Fibroblast of lung (primary cell): ENCODE results near the gene VTA1. TPM values are rescaled to one million over a fixed set of nuclear protein-coding genes. Genes with fewer than 3 reads are reported as not detected.

Experiments
- DNase-seq, 2 donors: peaks; one replicate each; pipeline versions ENCODE4 v3.0.0 to v3.0.0-alpha.2; 2010; ENCODE audit warnings: low read depth in 2 of 2
- H2AFZ ChIP-seq: 2 replicates; pipeline ENCODE4 v1.5.1; 2012; ENCODE audit warnings: low read length, control low read depth, inconsistent platforms
- H3K27ac ChIP-seq: 2 replicates; pipeline ENCODE4 v1.5.1; 2011; ENCODE audit warnings: low read length, control low read depth; ENCODE audit not compliant: insufficient read depth
- H3K27me3 ChIP-seq: 2 replicates; pipeline ENCODE4 v1.5.1; 2011; ENCODE audit warnings: mild to moderate bottlenecking, low read length; ENCODE audit not compliant: control insufficient read depth, insufficient read depth
- H3K36me3 ChIP-seq: 2 replicates; pipeline ENCODE4 v1.5.1; 2011; ENCODE audit warnings: low read length; ENCODE audit not compliant: control insufficient read depth, insufficient read depth
- H3K4me1 ChIP-seq: 2 replicates; pipeline ENCODE4 v1.5.1; 2011; ENCODE audit warnings: low read length; ENCODE audit not compliant: control insufficient read depth, insufficient read depth; ENCODE audit errors: extremely low read depth
- H3K4me2 ChIP-seq: 2 replicates; pipeline ENCODE4 v1.5.1; 2011; ENCODE audit warnings: low read length, control low read depth; ENCODE audit not compliant: insufficient read depth; ENCODE audit errors: extremely low read depth
- H3K4me3 ChIP-seq, 4 experiments: fragments of 200-600 bp in 1 of 4; sonication (generic) in 1 of 4; replicated peaks in 1 of 4; 2 replicates each; pipeline ENCODE4 v1.5.1; 2011 to 2016; ENCODE audit warnings: low read length in 4 of 4, low read depth in 3 of 4, mild to moderate bottlenecking in 3 of 4, control low read depth in 2 of 4, inconsistent platforms in 1 of 4, mixed read lengths in 1 of 4; ENCODE audit not compliant: insufficient read depth in 1 of 4; ENCODE audit errors: control extremely low read depth in 1 of 4
- H3K79me2 ChIP-seq: 2 replicates; pipeline ENCODE4 v1.5.1; 2012; ENCODE audit warnings: mild to moderate bottlenecking, low read length, inconsistent platforms; ENCODE audit not compliant: control insufficient read depth, insufficient read depth
- H3K9ac ChIP-seq: 2 replicates; pipeline ENCODE4 v1.5.1; 2011; ENCODE audit warnings: mild to moderate bottlenecking, low read length, control low read depth; ENCODE audit not compliant: insufficient read depth
- H3K9me3 ChIP-seq: 2 replicates; pipeline ENCODE4 v1.5.1; 2012; ENCODE audit warnings: low read depth, low read length; ENCODE audit not compliant: control insufficient read depth, insufficient read depth
- H4K20me1 ChIP-seq: 2 replicates; pipeline ENCODE4 v1.5.1; 2011; ENCODE audit warnings: low read length; ENCODE audit not compliant: control insufficient read depth, insufficient read depth; ENCODE audit errors: extremely low read depth
- EZH2 ChIP-seq: IDR thresholded peaks from 2 replicates; pipeline ENCODE4 v1.5.1; 2012; ENCODE audit warnings: low read length, control low read depth, mild to moderate bottlenecking; ENCODE audit errors: missing control alignments
- polyA plus RNA-seq, 2 donors: library from polyadenylated mRNA; depleted of rRNA in 1 of 2; stranded (reverse) in 1 of 2; unstranded in 1 of 2; fragments of >200 nt; gene quantifications; 2 replicates each; pipeline ENCODE4 v1.2.1, GENCODE V29; 2011 to 2012; ENCODE audit warnings: missing spikeins in 1 of 2
- total RNA-seq: library from RNA; depleted of rRNA; stranded (reverse); fragments of >200 nt; gene quantifications from 2 replicates; pipeline ENCODE4 v1.2.1, GENCODE V29; 2014
- TF ChIP-seq, protein P1 (sequence below), 2 donors: IDR thresholded peaks in 1 of 2; conservative IDR thresholded peaks in 1 of 2; 1 replicate in 1 of 2; 2 replicates in 1 of 2; pipeline ENCODE4 v1.5.1; 2011 to 2012; ENCODE audit warnings: low read length in 2 of 2, control low read depth in 1 of 2, inconsistent platforms in 1 of 2, low read depth in 1 of 2, mild to moderate bottlenecking in 1 of 2

Gene VTA1
- total and polyA plus RNA-seq, 2 donors (not counting 1 experiment from before 2014, with no cell fraction given), result 26.3 to 99.3 TPM

- no peaks in the 10 kb centered on the region for H3K27me3 ChIP-seq
- no peaks in the 10 kb centered on the region for H4K20me1 ChIP-seq
- H3K36me3 ChIP-seq, result no peaks in the 10 kb centered on the region
- no peaks in the 10 kb centered on the region for H3K9me3 ChIP-seq
- no peak overlapping the region for H2AFZ ChIP-seq
- H3K27ac ChIP-seq, result no peak overlapping the region
- TF ChIP-seq, protein P1, sequence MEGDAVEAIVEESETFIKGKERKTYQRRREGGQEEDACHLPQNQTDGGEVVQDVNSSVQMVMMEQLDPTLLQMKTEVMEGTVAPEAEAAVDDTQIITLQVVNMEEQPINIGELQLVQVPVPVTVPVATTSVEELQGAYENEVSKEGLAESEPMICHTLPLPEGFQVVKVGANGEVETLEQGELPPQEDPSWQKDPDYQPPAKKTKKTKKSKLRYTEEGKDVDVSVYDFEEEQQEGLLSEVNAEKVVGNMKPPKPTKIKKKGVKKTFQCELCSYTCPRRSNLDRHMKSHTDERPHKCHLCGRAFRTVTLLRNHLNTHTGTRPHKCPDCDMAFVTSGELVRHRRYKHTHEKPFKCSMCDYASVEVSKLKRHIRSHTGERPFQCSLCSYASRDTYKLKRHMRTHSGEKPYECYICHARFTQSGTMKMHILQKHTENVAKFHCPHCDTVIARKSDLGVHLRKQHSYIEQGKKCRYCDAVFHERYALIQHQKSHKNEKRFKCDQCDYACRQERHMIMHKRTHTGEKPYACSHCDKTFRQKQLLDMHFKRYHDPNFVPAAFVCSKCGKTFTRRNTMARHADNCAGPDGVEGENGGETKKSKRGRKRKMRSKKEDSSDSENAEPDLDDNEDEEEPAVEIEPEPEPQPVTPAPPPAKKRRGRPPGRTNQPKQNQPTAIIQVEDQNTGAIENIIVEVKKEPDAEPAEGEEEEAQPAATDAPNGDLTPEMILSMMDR (conservative IDR thresholded peaks at IDR 0.05 in 1 of 2, IDR thresholded peaks at IDR 0.05 in 1 of 2; ENCODE audit: low read depth in 1 of 2, low read length in 2 of 2), result no peak
- H3K4me3 ChIP-seq, result no peak overlapping the region
- H3K4me1 ChIP-seq, result no peaks in the 10 kb centered on the region
- no peak overlapping the region for H3K9ac ChIP-seq
- H3K79me2 ChIP-seq, result no peaks in the 10 kb centered on the region
- no peak overlapping the region for H3K4me2 ChIP-seq
- no peak for DNase-seq
These were observed 107.5 kb downstream of the VTA1 start for GRCh38 chr6:142254513-142254912.

GRCh38 chr6:142255785-142256184 is 108.7 kb downstream of the VTA1 start:
- H3K79me2 ChIP-seq, result no peaks in the 10 kb centered on the region
- no peaks in the 10 kb centered on the region for H4K20me1 ChIP-seq
- H3K9me3 ChIP-seq, result no peaks in the 10 kb centered on the region
- TF ChIP-seq EZH2, result no peak
- TF ChIP-seq, protein P1 (conservative IDR thresholded peaks at IDR 0.05 in 1 of 2, IDR thresholded peaks at IDR 0.05 in 1 of 2; ENCODE audit: low read depth in 1 of 2, low read length in 2 of 2), result no peak
- H3K4me3 ChIP-seq, result no peak overlapping the region
- H3K9ac ChIP-seq, result no peak overlapping the region
- H3K27me3 ChIP-seq, result no peaks in the 10 kb centered on the region
- DNase-seq, result peak in 1 of 2 donors; percentile 42
- H3K4me1 ChIP-seq, result no peaks in the 10 kb centered on the region
- no peak overlapping the region for H3K4me2 ChIP-seq
- H2AFZ ChIP-seq, result no peak overlapping the region
- no peaks in the 10 kb centered on the region for H3K36me3 ChIP-seq
- no peak overlapping the region for H3K27ac ChIP-seq

GRCh38 chr6:142258305-142258704 is 111.2 kb downstream of the VTA1 start:
- no peaks in the 10 kb centered on the region for H3K9me3 ChIP-seq
- no peaks in the 10 kb centered on the region for H3K27me3 ChIP-seq
- no peak for DNase-seq
- H4K20me1 ChIP-seq, result no peaks in the 10 kb centered on the region
- no peak overlapping the region for H3K4me2 ChIP-seq
- no peak overlapping the region for H2AFZ ChIP-seq
- no peak for TF ChIP-seq EZH2
- TF ChIP-seq, protein P1 (conservative IDR thresholded peaks at IDR 0.05 in 1 of 2, IDR thresholded peaks at IDR 0.05 in 1 of 2; ENCODE audit: low read depth in 1 of 2, low read length in 2 of 2), result no peak
- H3K4me1 ChIP-seq, result no peaks in the 10 kb centered on the region
- no peak overlapping the region for H3K27ac ChIP-seq
- no peak overlapping the region for H3K9ac ChIP-seq
- no peaks in the 10 kb centered on the region for H3K79me2 ChIP-seq
- no peaks in the 10 kb centered on the region for H3K36me3 ChIP-seq
- H3K4me3 ChIP-seq, result no peak overlapping the region
